Ascending aorta (tissue), 2 donors: ENCODE measurements around the gene PDZRN3. TPM values are rescaled to one million over a fixed set of nuclear protein-coding genes. Genes with fewer than 3 reads are reported as not detected.

Experiments
- DNase-seq, 2 donors: peaks; one replicate each; pipeline ENCODE4 v3.0.0-alpha.2; 2019; ENCODE audit warnings: low spot score in 2 of 2
- H3K27ac ChIP-seq, 2 donors: fragments of 200-600 bp; sonication (generic); one replicate each; pipeline ENCODE4 v1.5.1; 2016 to 2017; ENCODE audit warnings: mild to moderate bottlenecking in 1 of 2
- H3K27me3 ChIP-seq: fragments of 200-600 bp; sonication (generic); one replicate; pipeline ENCODE4 v1.5.1; 2017
- H3K36me3 ChIP-seq, 2 donors: fragments of 200-600 bp; sonication (generic); one replicate each; pipeline ENCODE4 v1.5.1; 2016
- H3K4me1 ChIP-seq, 2 donors: fragments of 200-600 bp; sonication (generic); one replicate each; pipeline ENCODE4 v1.5.1; 2016 to 2017; ENCODE audit warnings: mild to moderate bottlenecking in 1 of 2
- H3K4me3 ChIP-seq, 2 donors: fragments of 200-600 bp; sonication (generic); one replicate each; pipeline ENCODE4 v1.5.1; 2016 to 2017; ENCODE audit warnings: mild to moderate bottlenecking in 1 of 2
- H3K9me3 ChIP-seq, 2 donors: fragments of 200-600 bp; sonication (generic); one replicate each; pipeline ENCODE4 v1.5.1; 2016
- intact Hi-C: fragments of 100-400 bp; cut with DNase I; formaldehyde crosslinking; loops from one replicate; pipeline ENCODE4 v1.15.1; 2023
- total RNA-seq: library from RNA; depleted of rRNA; stranded (reverse); fragments of >200 nt; gene quantifications from one replicate; pipeline ENCODE4 v1.1.0, GENCODE V29; 2016
- TF ChIP-seq, protein P1 (sequence below), 3 experiments: fragments of 200-600 bp in 2 of 3; fragments of 450-650 bp in 1 of 3; sonication (generic) in 2 of 3; IDR thresholded peaks; one replicate each; pipeline ENCODE4 v1.5.1; 2016 to 2019; ENCODE audit warnings: antibody characterized with exemption in 3 of 3, mild to moderate bottlenecking in 1 of 3, moderate library complexity in 1 of 3

The PDZRN3 gene
- total RNA-seq, 1 donor from 2014 or later = 71.9 TPM

DNA sequence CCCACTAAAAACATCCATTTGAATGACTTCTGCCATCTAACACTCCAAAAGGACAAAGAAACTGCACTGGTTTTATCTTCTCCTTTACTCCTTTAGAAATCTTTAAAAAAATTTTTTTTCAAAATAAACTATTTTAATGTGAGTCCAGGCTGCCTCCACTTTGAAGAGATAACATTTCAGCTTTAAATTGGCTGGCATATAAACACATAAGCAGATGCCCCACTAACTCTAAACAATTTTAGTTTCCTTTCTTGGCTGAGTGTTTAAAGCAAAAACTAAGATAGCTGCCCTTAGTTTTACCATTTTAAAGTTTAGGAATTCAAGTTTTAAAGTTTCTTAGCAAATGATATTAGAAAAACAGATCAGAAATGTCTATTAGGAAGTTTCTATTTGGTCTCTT is 39.9 kb downstream of the PDZRN3 start:
- intact Hi-C loops = no loop called here

GRCh38 chr3:73582535-73582934 is 42.2 kb downstream of the PDZRN3 start:
- Histone ChIP-seq H3K27me3 (no peaks in the 10 kb centered on the region), H3K9me3 (no peaks in the 10 kb centered on the region), H3K27ac (no peak overlapping the region), H3K36me3 (no peaks in the 10 kb centered on the region), H3K4me3 (no peak overlapping the region), H3K4me1 (peaks cover 0 to 11% of the 10 kb centered on the region in 2 donors)
- intact Hi-C loops = no loop called here
- TF ChIP-seq, protein P1, sequence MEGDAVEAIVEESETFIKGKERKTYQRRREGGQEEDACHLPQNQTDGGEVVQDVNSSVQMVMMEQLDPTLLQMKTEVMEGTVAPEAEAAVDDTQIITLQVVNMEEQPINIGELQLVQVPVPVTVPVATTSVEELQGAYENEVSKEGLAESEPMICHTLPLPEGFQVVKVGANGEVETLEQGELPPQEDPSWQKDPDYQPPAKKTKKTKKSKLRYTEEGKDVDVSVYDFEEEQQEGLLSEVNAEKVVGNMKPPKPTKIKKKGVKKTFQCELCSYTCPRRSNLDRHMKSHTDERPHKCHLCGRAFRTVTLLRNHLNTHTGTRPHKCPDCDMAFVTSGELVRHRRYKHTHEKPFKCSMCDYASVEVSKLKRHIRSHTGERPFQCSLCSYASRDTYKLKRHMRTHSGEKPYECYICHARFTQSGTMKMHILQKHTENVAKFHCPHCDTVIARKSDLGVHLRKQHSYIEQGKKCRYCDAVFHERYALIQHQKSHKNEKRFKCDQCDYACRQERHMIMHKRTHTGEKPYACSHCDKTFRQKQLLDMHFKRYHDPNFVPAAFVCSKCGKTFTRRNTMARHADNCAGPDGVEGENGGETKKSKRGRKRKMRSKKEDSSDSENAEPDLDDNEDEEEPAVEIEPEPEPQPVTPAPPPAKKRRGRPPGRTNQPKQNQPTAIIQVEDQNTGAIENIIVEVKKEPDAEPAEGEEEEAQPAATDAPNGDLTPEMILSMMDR (IDR thresholded peaks at IDR 0.05) = no peak
- no peak for DNase-seq

More for the DNA sequence above, 39.9 kb downstream of the PDZRN3 start:
- no peak for DNase-seq
- Histone ChIP-seq H3K27ac (no peak overlapping the region), H3K4me3 (no peak overlapping the region), H3K36me3 (no peaks in the 10 kb centered on the region), H3K4me1 (peaks cover 0 to 11% of the 10 kb centered on the region in 2 donors), H3K27me3 (no peaks in the 10 kb centered on the region), H3K9me3 (no peaks in the 10 kb centered on the region)
- TF ChIP-seq, protein P1 (IDR thresholded peaks at IDR 0.05) = no peak

DNA sequence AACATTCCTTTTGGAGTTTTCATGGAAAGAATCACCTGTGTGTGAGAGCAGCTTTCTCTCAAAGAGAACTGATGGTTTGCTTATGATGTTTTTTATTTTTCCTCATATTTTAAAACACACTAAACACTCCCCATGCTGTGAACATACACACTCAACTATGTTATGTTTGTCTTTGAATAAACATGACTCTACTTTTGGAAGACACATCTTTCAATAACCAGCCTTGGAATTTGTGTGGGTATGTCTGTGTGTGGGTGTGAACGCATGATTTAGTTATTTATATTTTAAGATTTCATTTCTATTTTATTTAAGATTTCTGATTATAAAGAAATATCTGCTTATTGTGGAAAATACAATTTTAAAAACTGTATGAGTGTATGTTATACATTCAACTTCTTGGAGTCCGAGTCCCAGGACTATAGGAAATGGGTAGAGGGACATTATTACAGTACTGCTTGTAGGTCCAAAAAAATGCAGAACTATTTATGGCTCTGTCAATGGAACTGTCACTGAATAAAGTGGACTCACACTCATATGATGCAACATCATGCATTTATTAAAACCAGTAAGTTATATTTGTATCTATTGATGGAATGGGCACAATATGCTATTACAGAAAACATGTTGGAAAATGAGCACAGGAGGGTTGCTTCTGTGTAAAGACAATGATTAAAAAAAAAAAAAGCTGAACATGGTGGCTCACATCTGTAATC is 43.5 kb downstream of the PDZRN3 start:
- Histone ChIP-seq H3K27me3 (no peaks in the 10 kb centered on the region), H3K4me1 (peaks cover 0 to 17% of the 10 kb centered on the region in 2 donors), H3K27ac (no peak overlapping the region), H3K36me3 (no peaks in the 10 kb centered on the region), H3K4me3 (no peak overlapping the region), H3K9me3 (no peaks in the 10 kb centered on the region)
- TF ChIP-seq, protein P1 (IDR thresholded peaks at IDR 0.05) = no peak
- DNase-seq = no peak
- intact Hi-C loops = no loop called here

DNA sequence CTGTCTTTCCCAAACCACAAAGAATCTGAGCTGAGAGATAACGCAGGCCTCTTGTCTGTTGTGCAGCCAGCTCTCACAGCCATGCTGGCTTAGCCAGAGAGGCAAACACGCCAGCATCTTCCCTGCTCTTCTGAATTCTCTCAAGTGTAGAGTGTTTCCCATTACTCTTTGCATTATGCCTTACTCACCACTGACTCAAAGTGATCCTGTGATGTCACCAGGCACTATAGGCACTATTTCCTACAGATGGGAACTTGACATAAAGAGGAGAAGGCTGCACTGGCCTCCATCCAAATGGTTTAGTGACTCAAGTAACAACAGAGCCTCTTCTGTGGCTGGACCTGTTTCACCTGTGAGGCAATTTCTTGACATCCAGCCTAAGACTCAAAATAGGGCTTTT is 44.4 kb downstream of the PDZRN3 start:
- Histone ChIP-seq H3K4me1 (peaks cover 0 to 15% of the 10 kb centered on the region in 2 donors), H3K27ac (no peak overlapping the region), H3K9me3 (no peaks in the 10 kb centered on the region), H3K36me3 (no peaks in the 10 kb centered on the region), H3K27me3 (no peaks in the 10 kb centered on the region), H3K4me3 (no peak overlapping the region)
- intact Hi-C loops = no loop called here
- TF ChIP-seq, protein P1 (IDR thresholded peaks at IDR 0.05) = no peak
- DNase-seq = no peak

DNA sequence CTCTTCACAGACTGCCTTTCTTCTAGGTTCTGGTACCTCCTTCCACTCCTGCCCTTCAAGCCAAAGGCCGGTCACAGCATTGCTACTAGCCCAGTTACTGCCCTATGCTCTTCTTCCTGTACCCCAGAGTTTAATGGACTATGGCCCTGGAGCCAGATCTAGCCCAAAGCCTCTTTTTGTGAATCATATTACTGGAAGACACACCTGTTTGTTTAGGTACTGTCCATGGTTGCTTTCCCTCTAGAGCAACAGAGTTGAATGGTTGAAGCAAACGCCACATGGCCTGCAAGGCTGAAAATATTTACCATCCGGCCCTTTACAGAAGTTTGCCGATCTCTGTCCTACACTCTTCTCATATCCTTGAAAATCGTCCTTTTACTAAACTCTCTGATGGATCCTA is 47.0 kb downstream of the PDZRN3 start:
- Histone ChIP-seq H3K27me3 (no peaks in the 10 kb centered on the region), H3K4me1 (peaks cover 0 to 14% of the 10 kb centered on the region in 2 donors), H3K9me3 (no peaks in the 10 kb centered on the region), H3K4me3 (no peak overlapping the region), H3K36me3 (no peaks in the 10 kb centered on the region), H3K27ac (peak overlapping the region in 1 of 2 donors; percentile 37)
- intact Hi-C loops = no loop called here
- no peak for DNase-seq
- TF ChIP-seq, protein P1 (IDR thresholded peaks at IDR 0.05) = no peak
